ENCODE data around the gene MYMX.
"Not testable (repeated sequence)": the region's sequence is repeated elsewhere in the genome, so short reads cannot be mapped to it uniquely, and the experiment has no call there.

MYMX gene

GRCh38 chr6:44188819-44189218 lies 27.9 kb upstream of the MYMX start:
- Histone ChIP-seq H3K9me3 (ENCODE audit: control insufficient read depth, low read length) (no peaks in the 10 kb centered on the region), H3K27ac (ENCODE audit: low read depth, low read length, severe bottlenecking) (no peak overlapping the region), H3K36me3 (ENCODE audit: control insufficient read depth, insufficient read depth, low read length) (no peaks in the 10 kb centered on the region), H3K4me1 (ENCODE audit: control insufficient read depth, insufficient read depth, low read length, poor library complexity, severe bottlenecking) (peaks cover 9% of the 10 kb centered on the region), H3K4me3 (ENCODE audit: extremely low read depth, insufficient read depth, low read length, poor library complexity, severe bottlenecking) (no peak overlapping the region)
- WGBS, 2 experiments (ENCODE audit: insufficient coverage in 2 of 2), result 100% methylated on average over 1 of the region's 2 CpGs; no CpG with 5 or more reads in 1 of the 2 experiments

GRCh38 chr6:44189257-44189656 lies 27.5 kb upstream of the MYMX start:
- no peaks in the 10 kb centered on the region for H3K36me3 ChIP-seq (ENCODE audit: control insufficient read depth, insufficient read depth, low read length)
- H3K4me3 ChIP-seq (ENCODE audit: extremely low read depth, insufficient read depth, low read length, poor library complexity, severe bottlenecking), result no peak overlapping the region
- peaks cover 9% of the 10 kb centered on the region for H3K4me1 ChIP-seq (ENCODE audit: control insufficient read depth, insufficient read depth, low read length, poor library complexity, severe bottlenecking)
- 93 to 100% methylated on average over 2 of the region's 2 CpGs for WGBS, 2 experiments (ENCODE audit: insufficient coverage in 2 of 2)
- H3K27ac ChIP-seq (ENCODE audit: low read depth, low read length, severe bottlenecking), result no peak overlapping the region
- H3K9me3 ChIP-seq (ENCODE audit: control insufficient read depth, low read length), result no peaks in the 10 kb centered on the region

GRCh38 chr6:44190715-44191114 lies 26.0 kb upstream of the MYMX start:
- WGBS, 2 experiments (ENCODE audit: insufficient coverage in 2 of 2), result no CpG with 5 or more reads among the region's 2 CpGs
- Histone ChIP-seq H3K36me3 (ENCODE audit: control insufficient read depth, insufficient read depth, low read length) (no peaks in the 10 kb centered on the region), H3K4me1 (ENCODE audit: control insufficient read depth, insufficient read depth, low read length, poor library complexity, severe bottlenecking) (peaks cover 9% of the 10 kb centered on the region), H3K4me3 (ENCODE audit: extremely low read depth, insufficient read depth, low read length, poor library complexity, severe bottlenecking) (no peak overlapping the region), H3K27ac (ENCODE audit: low read depth, low read length, severe bottlenecking) (no peak overlapping the region), H3K9me3 (ENCODE audit: control insufficient read depth, low read length) (no peaks in the 10 kb centered on the region)

- no peaks in the 10 kb centered on the region for H3K4me1 ChIP-seq (ENCODE audit: control insufficient read depth, insufficient read depth, low read length, poor library complexity, severe bottlenecking)
- WGBS, 2 experiments (ENCODE audit: insufficient coverage in 2 of 2), result 75 to 76% methylated on average over 9 to 10 of the region's 10 CpGs
- H3K27ac ChIP-seq (ENCODE audit: low read depth, low read length, severe bottlenecking), result no peak overlapping the region
- H3K9me3 ChIP-seq (ENCODE audit: control insufficient read depth, low read length), result no peaks in the 10 kb centered on the region
- no peaks in the 10 kb centered on the region for H3K36me3 ChIP-seq (ENCODE audit: control insufficient read depth, insufficient read depth, low read length)
- H3K4me3 ChIP-seq (ENCODE audit: extremely low read depth, insufficient read depth, low read length, poor library complexity, severe bottlenecking), result no peak overlapping the region
These were observed 24.2 kb upstream of the MYMX start for GRCh38 chr6:44192428-44193041.

GRCh38 chr6:44193307-44193910 lies 23.3 kb upstream of the MYMX start:
- Histone ChIP-seq H3K4me3 (ENCODE audit: extremely low read depth, insufficient read depth, low read length, poor library complexity, severe bottlenecking) (no peak overlapping the region), H3K27ac (ENCODE audit: low read depth, low read length, severe bottlenecking) (no peak overlapping the region), H3K4me1 (ENCODE audit: control insufficient read depth, insufficient read depth, low read length, poor library complexity, severe bottlenecking) (no peaks in the 10 kb centered on the region), H3K36me3 (ENCODE audit: control insufficient read depth, insufficient read depth, low read length) (no peaks in the 10 kb centered on the region), H3K9me3 (ENCODE audit: control insufficient read depth, low read length) (no peaks in the 10 kb centered on the region)
- WGBS, 2 experiments (ENCODE audit: insufficient coverage in 2 of 2), result 90% methylated on average over 5 to 7 of the region's 8 CpGs

GRCh38 chr6:44194326-44194725 lies 22.4 kb upstream of the MYMX start:
- Histone ChIP-seq H3K4me1 (ENCODE audit: control insufficient read depth, insufficient read depth, low read length, poor library complexity, severe bottlenecking) (no peaks in the 10 kb centered on the region), H3K4me3 (ENCODE audit: extremely low read depth, insufficient read depth, low read length, poor library complexity, severe bottlenecking) (no peak overlapping the region), H3K27ac (ENCODE audit: low read depth, low read length, severe bottlenecking) (no peak overlapping the region), H3K9me3 (ENCODE audit: control insufficient read depth, low read length) (no peaks in the 10 kb centered on the region), H3K36me3 (ENCODE audit: control insufficient read depth, insufficient read depth, low read length) (no peaks in the 10 kb centered on the region)
- 76 to 86% methylated on average over 3 to 5 of the region's 5 CpGs for WGBS, 2 experiments (ENCODE audit: insufficient coverage in 2 of 2)

GRCh38 chr6:44196351-44196750 lies 20.4 kb upstream of the MYMX start:
- not testable (repeated sequence) for H3K27ac ChIP-seq (ENCODE audit: low read depth, low read length, severe bottlenecking); H3K36me3 ChIP-seq (ENCODE audit: control insufficient read depth, insufficient read depth, low read length); H3K9me3 ChIP-seq (ENCODE audit: control insufficient read depth, low read length); H3K4me3 ChIP-seq (ENCODE audit: extremely low read depth, insufficient read depth, low read length, poor library complexity, severe bottlenecking); H3K4me1 ChIP-seq (ENCODE audit: control insufficient read depth, insufficient read depth, low read length, poor library complexity, severe bottlenecking)
- 89 to 97% methylated on average over 10 to 11 of the region's 11 CpGs for WGBS, 2 experiments (ENCODE audit: insufficient coverage in 2 of 2)

GRCh38 chr6:44198684-44199083 lies 18.0 kb upstream of the MYMX start:
- 100% methylated on average over 1 to 2 of the region's 3 CpGs for WGBS, 2 experiments (ENCODE audit: insufficient coverage in 2 of 2)
- H3K4me1 ChIP-seq (ENCODE audit: control insufficient read depth, insufficient read depth, low read length, poor library complexity, severe bottlenecking), result peaks cover 19% of the 10 kb centered on the region
- H3K27ac ChIP-seq (ENCODE audit: low read depth, low read length, severe bottlenecking), result no peak overlapping the region
- H3K4me3 ChIP-seq (ENCODE audit: extremely low read depth, insufficient read depth, low read length, poor library complexity, severe bottlenecking), result no peak overlapping the region
- no peaks in the 10 kb centered on the region for H3K9me3 ChIP-seq (ENCODE audit: control insufficient read depth, low read length)
- H3K36me3 ChIP-seq (ENCODE audit: control insufficient read depth, insufficient read depth, low read length), result no peaks in the 10 kb centered on the region

- Histone ChIP-seq H3K27ac (ENCODE audit: low read depth, low read length, severe bottlenecking) (no peak overlapping the region), H3K36me3 (ENCODE audit: control insufficient read depth, insufficient read depth, low read length) (no peaks in the 10 kb centered on the region), H3K9me3 (ENCODE audit: control insufficient read depth, low read length) (no peaks in the 10 kb centered on the region), H3K4me1 (ENCODE audit: control insufficient read depth, insufficient read depth, low read length, poor library complexity, severe bottlenecking) (peaks cover 23% of the 10 kb centered on the region), H3K4me3 (ENCODE audit: extremely low read depth, insufficient read depth, low read length, poor library complexity, severe bottlenecking) (no peak overlapping the region)
- 88 to 100% methylated on average over 1 to 2 of the region's 4 CpGs for WGBS, 2 experiments (ENCODE audit: insufficient coverage in 2 of 2)
These were observed 16.8 kb upstream of the MYMX start for GRCh38 chr6:44199883-44200282.

GRCh38 chr6:44201200-44201599 lies 15.5 kb upstream of the MYMX start:
- peaks cover 23% of the 10 kb centered on the region for H3K4me1 ChIP-seq (ENCODE audit: control insufficient read depth, insufficient read depth, low read length, poor library complexity, severe bottlenecking)
- no peak overlapping the region for H3K4me3 ChIP-seq (ENCODE audit: extremely low read depth, insufficient read depth, low read length, poor library complexity, severe bottlenecking)
- H3K9me3 ChIP-seq (ENCODE audit: control insufficient read depth, low read length), result no peaks in the 10 kb centered on the region
- H3K36me3 ChIP-seq (ENCODE audit: control insufficient read depth, insufficient read depth, low read length), result no peaks in the 10 kb centered on the region
- H3K27ac ChIP-seq (ENCODE audit: low read depth, low read length, severe bottlenecking), result no peak overlapping the region
- WGBS, 2 experiments (ENCODE audit: insufficient coverage in 2 of 2), result 83 to 92% methylated on average over 3 of the region's 3 CpGs

GRCh38 chr6:44201638-44202303 lies 15.0 kb upstream of the MYMX start:
- no peak overlapping the region for H3K27ac ChIP-seq (ENCODE audit: low read depth, low read length, severe bottlenecking)
- H3K36me3 ChIP-seq (ENCODE audit: control insufficient read depth, insufficient read depth, low read length), result no peaks in the 10 kb centered on the region
- no peak overlapping the region for H3K4me3 ChIP-seq (ENCODE audit: extremely low read depth, insufficient read depth, low read length, poor library complexity, severe bottlenecking)
- H3K9me3 ChIP-seq (ENCODE audit: control insufficient read depth, low read length), result no peaks in the 10 kb centered on the region
- 94% methylated on average over 10 to 11 of the region's 11 CpGs for WGBS, 2 experiments (ENCODE audit: insufficient coverage in 2 of 2)
- H3K4me1 ChIP-seq (ENCODE audit: control insufficient read depth, insufficient read depth, low read length, poor library complexity, severe bottlenecking), result peaks cover 23% of the 10 kb centered on the region

Measured in mesodermal cell (in vitro differentiated cells).